Hepatocyte (in vitro differentiated cells): Measurements from ENCODE around the gene PLA2G3. TPM values are rescaled to one million over a fixed set of nuclear protein-coding genes. Genes with fewer than 3 reads are reported as not detected.

Experiments used
- DNase-seq: peaks from one replicate; pipeline ENCODE4 v3.0.0-alpha.2; 2016; ENCODE audit warnings: low spot score
- H2AFZ ChIP-seq: fragments of 200-600 bp; sonication (generic); 2 replicates; pipeline ENCODE4 v1.6.0; 2016; ENCODE audit warnings: antibody characterized with exemption, mild to moderate bottlenecking
- H3K27ac ChIP-seq: fragments of 200-600 bp; sonication (generic); 2 replicates; pipeline ENCODE4 v1.5.1; 2016; ENCODE audit warnings: mild to moderate bottlenecking
- H3K27me3 ChIP-seq: fragments of 200-600 bp; sonication (generic); 2 replicates; pipeline ENCODE4 v1.6.1; 2016
- H3K36me3 ChIP-seq: fragments of 200-600 bp; sonication (generic); replicated peaks from 2 replicates; pipeline ENCODE4 v1.5.1; 2016; ENCODE audit warnings: low read depth; ENCODE audit not compliant: insufficient read depth
- H3K4me1 ChIP-seq: fragments of 200-600 bp; sonication (generic); 2 replicates; pipeline ENCODE4 v1.5.1; 2016; ENCODE audit warnings: mild to moderate bottlenecking, moderate library complexity; ENCODE audit not compliant: insufficient read depth
- H3K4me2 ChIP-seq: fragments of 200-600 bp; sonication (generic); 2 replicates; pipeline ENCODE4 v1.6.0; 2016
- H3K4me3 ChIP-seq: fragments of 200-600 bp; sonication (generic); 2 replicates; pipeline ENCODE4 v1.5.1; 2016; ENCODE audit warnings: mild to moderate bottlenecking
- H3K79me2 ChIP-seq: fragments of 200-600 bp; sonication (generic); 2 replicates; pipeline ENCODE4 v1.6.0; 2017; ENCODE audit warnings: mild to moderate bottlenecking
- H3K9me2 ChIP-seq: fragments of 200-600 bp; sonication (generic); replicated peaks from 2 replicates; pipeline ENCODE4 v1.6.0; 2017; ENCODE audit warnings: mild to moderate bottlenecking; ENCODE audit not compliant: insufficient read depth
- H3K9me3 ChIP-seq: fragments of 200-600 bp; sonication (generic); 2 replicates; pipeline ENCODE4 v1.5.1; 2016; ENCODE audit warnings: low read depth, mild to moderate bottlenecking
- H4K20me1 ChIP-seq: fragments of 200-600 bp; sonication (generic); 2 replicates; pipeline ENCODE4 v1.6.0; 2016; ENCODE audit warnings: mild to moderate bottlenecking; ENCODE audit not compliant: insufficient read depth, poor library complexity, severe bottlenecking
- EZH2 ChIP-seq: fragments of 200-600 bp; sonication (generic); IDR thresholded peaks from 2 replicates; pipeline ENCODE4 v1.6.1; 2016; ENCODE audit warnings: antibody characterized with exemption, mild to moderate bottlenecking, borderline replicate concordance
- EZH2phosphoT487 ChIP-seq: fragments of 200-600 bp; sonication (generic); IDR thresholded peaks from one replicate; pipeline ENCODE4 v1.6.1; 2018; ENCODE audit warnings: antibody characterized with exemption, mild to moderate bottlenecking, low read depth, moderate library complexity; ENCODE audit not compliant: unreplicated experiment, severe bottlenecking
- WGBS: methylation state at CpG from one replicate; pipeline ENCODE4 v1.1.6; 2016; ENCODE audit warnings: low lambda C conversion rate; ENCODE audit errors: missing lambda C conversion rate; 5-methylcytosine and 5-hydroxymethylcytosine counted together
- polyA plus RNA-seq: library from polyadenylated mRNA; unstranded; fragments of >200 nt; fragmentation: Nextera tagmentation; extraction: Ambion mirVana; gene quantifications from 2 replicates; pipeline ENCODE4 v1.2.1, GENCODE V29; 2016
- total RNA-seq: library from RNA; depleted of rRNA; stranded (reverse); fragments of >200 nt; gene quantifications from 2 replicates; pipeline ENCODE4 v1.2.3, GENCODE V29; 2014
- TF ChIP-seq, protein P1 (sequence below): fragments of 200-600 bp; sonication (generic); IDR thresholded peaks from 2 replicates; pipeline ENCODE4 v1.5.1; 2016; ENCODE audit warnings: antibody characterized with exemption, mild to moderate bottlenecking; ENCODE audit not compliant: poor library complexity

PLA2G3 gene
- total and polyA plus RNA-seq, 2 experiments from 2014 or later: 0.10 to 0.52 TPM

DNA sequence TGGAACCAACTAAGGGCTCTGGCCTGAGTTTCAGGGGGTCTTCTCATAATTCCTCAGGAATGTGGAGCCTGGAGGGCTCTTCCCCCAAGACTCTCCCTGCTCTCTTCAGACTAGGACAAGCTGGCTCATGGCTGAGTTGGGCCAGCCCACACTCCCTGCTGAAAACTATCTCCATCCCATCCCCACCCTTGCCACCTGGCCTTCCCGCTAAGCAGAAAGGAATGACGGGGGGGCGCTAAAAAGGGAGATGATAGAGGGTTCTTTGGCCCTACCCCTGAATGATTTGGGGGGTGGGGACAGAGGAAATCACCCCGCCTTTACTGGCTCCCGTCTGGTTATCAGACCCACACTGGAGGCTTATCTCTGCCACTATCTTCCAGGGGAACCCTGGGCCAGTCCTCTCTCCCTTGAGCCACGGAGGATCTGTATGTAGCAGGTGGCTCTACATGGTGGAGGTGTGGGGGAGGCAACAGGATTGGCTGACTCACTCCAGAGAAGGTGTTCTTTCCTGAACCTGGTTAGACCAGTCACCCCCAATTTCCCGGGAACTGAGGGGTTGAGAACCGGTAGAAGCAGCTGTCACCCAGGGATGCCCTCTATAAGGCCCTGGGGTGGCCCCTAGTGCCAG lies 53.5 kb downstream of the PLA2G3 start:
- peak; percentile 9 for DNase-seq
- Histone ChIP-seq H3K9me3 (no peaks in the 10 kb centered on the region), H3K4me3 (no peak overlapping the region), H3K4me2 (no peak overlapping the region), H3K9me2 (no peaks in the 10 kb centered on the region), H3K79me2 (peaks cover 38% of the 10 kb centered on the region), H4K20me1 (peaks cover 3% of the 10 kb centered on the region), H3K4me1 (peaks cover 27% of the 10 kb centered on the region), H3K27ac (no peak overlapping the region), H3K27me3 (no peaks in the 10 kb centered on the region), H3K36me3 (no peaks in the 10 kb centered on the region), H2AFZ (no peak overlapping the region)
- TF ChIP-seq EZH2: no peak
- TF ChIP-seq EZH2phosphoT487: no peak
- WGBS: 73% methylated on average over 8 of the region's 8 CpGs

DNA sequence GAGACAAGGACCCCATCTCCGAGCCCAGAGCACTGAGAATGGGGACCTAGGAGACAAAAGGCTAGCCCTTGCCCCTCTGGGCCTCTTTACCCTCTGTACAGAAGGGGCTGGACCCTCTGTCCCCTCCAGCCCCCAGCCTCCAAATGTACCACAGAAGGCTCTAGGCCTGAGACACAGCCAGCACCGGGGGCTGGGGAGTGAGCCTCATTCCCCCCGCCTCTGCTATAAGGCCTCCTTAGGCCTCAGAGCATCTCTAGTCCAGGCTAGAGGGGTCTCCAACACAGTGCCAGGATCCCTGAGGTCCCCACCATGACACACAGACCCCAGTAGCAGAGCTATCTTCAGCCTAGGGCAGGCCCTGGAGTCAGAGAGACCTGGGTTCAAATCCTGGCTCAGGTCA lies 54.4 kb downstream of the PLA2G3 start:
- no peaks in the 10 kb centered on the region for H3K36me3 ChIP-seq
- H2AFZ ChIP-seq: no peak overlapping the region
- DNase-seq: no peak
- H4K20me1 ChIP-seq: peaks cover 3% of the 10 kb centered on the region
- WGBS: 97% methylated on average over 3 of the region's 3 CpGs
- peaks cover 44% of the 10 kb centered on the region for H3K79me2 ChIP-seq
- TF ChIP-seq EZH2: no peak
- no peak for TF ChIP-seq EZH2phosphoT487
- TF ChIP-seq, protein P1, sequence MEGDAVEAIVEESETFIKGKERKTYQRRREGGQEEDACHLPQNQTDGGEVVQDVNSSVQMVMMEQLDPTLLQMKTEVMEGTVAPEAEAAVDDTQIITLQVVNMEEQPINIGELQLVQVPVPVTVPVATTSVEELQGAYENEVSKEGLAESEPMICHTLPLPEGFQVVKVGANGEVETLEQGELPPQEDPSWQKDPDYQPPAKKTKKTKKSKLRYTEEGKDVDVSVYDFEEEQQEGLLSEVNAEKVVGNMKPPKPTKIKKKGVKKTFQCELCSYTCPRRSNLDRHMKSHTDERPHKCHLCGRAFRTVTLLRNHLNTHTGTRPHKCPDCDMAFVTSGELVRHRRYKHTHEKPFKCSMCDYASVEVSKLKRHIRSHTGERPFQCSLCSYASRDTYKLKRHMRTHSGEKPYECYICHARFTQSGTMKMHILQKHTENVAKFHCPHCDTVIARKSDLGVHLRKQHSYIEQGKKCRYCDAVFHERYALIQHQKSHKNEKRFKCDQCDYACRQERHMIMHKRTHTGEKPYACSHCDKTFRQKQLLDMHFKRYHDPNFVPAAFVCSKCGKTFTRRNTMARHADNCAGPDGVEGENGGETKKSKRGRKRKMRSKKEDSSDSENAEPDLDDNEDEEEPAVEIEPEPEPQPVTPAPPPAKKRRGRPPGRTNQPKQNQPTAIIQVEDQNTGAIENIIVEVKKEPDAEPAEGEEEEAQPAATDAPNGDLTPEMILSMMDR: no peak
- H3K27ac ChIP-seq: peak overlapping the region; percentile 91
- peak overlapping the region; percentile 89 for H3K4me2 ChIP-seq
- no peaks in the 10 kb centered on the region for H3K27me3 ChIP-seq
- H3K9me2 ChIP-seq: no peaks in the 10 kb centered on the region
- peaks cover 28% of the 10 kb centered on the region for H3K4me1 ChIP-seq
- no peak overlapping the region for H3K4me3 ChIP-seq
- H3K9me3 ChIP-seq: no peaks in the 10 kb centered on the region

DNA sequence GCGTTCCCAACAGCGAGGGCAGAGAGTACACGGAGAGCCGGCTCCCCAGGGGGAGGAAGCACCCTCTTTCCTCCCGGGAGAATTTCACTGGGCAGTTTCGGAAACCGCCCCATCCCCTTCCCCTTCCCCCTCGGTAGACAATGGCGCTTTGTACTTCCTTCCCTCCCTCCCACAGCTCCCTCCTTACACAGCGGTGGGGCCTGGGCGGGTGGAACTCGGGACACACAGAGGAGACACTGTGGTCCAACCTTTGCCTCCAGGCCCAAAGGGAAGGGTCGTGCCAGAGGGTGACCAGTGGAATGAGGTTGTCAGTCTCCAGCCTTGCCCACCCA lies 54.8 kb downstream of the PLA2G3 start:
- Histone ChIP-seq H3K27me3 (no peaks in the 10 kb centered on the region), H3K4me1 (peaks cover 29% of the 10 kb centered on the region), H3K27ac (peak overlapping the region; percentile 91), H2AFZ (no peak overlapping the region), H3K4me2 (peak overlapping the region; percentile 89), H3K9me2 (no peaks in the 10 kb centered on the region), H3K36me3 (no peaks in the 10 kb centered on the region), H3K4me3 (peak overlapping the region; percentile 69), H3K9me3 (no peaks in the 10 kb centered on the region), H4K20me1 (peaks cover 3% of the 10 kb centered on the region), H3K79me2 (peaks cover 44% of the 10 kb centered on the region)
- DNase-seq: peak; percentile 26
- TF ChIP-seq, protein P1: no peak
- 41% methylated on average over 6 of the region's 13 CpGs for WGBS

DNA sequence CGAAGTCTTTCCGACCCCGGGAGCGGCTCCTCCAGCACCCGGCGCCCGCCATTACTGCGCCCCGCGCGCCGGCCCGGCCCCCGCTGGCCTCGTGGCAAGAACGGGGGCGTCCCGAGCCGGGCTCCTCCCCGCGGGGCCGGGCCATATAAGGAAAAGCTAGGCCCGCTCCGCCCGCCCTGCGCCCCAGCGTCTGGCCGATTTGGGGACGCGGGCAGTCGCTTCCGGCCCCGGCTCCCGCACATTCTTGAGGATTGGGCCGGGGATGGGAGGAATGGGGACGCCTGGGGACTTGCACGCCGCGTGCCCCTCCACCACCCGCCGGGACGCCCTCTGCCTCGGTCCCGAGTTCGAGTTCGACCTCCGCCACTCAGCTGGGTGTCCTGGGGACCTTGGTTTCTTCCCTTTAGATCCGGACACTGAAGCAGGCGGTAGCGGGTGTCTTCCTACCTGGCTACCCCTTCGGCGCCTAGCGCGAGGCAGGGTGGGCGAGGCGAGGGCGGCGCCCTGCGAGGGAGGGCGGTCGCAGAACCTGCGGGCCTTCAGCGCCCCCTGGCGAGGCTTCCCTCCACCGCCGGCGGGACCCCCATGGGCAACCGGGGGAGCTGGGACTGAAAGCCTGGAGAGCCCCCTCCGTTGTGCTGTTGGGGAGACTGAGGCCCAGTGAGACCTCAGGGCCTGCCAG lies 55.4 kb downstream of the PLA2G3 start:
- Histone ChIP-seq H3K9me2 (no peaks in the 10 kb centered on the region), H3K79me2 (peaks cover 44% of the 10 kb centered on the region), H3K4me1 (peaks cover 33% of the 10 kb centered on the region), H3K4me2 (peak overlapping the region; percentile 89), H2AFZ (peak overlapping the region; percentile 48), H4K20me1 (peaks cover 3% of the 10 kb centered on the region), H3K4me3 (peak overlapping the region; percentile 69), H3K9me3 (no peaks in the 10 kb centered on the region), H3K36me3 (no peaks in the 10 kb centered on the region), H3K27me3 (no peaks in the 10 kb centered on the region), H3K27ac (peak overlapping the region; percentile 91)
- TF ChIP-seq EZH2phosphoT487: no peak
- no peak for TF ChIP-seq EZH2
- TF ChIP-seq, protein P1: peak; percentile 97
- 5% methylated on average over 45 of the region's 69 CpGs for WGBS
- peak; percentile 93 for DNase-seq
